HG03159 (cell line): ENCODE results near the gene SERPINA3.

Source experiments
- ATAC-seq: cut with Tn5 transposase; IDR thresholded peaks from one replicate; pipeline ENCODE4 v1.9.1; 2021; ENCODE audit warnings: mild to moderate bottlenecking, moderate library complexity; ENCODE audit not compliant: unreplicated experiment

SERPINA3 gene

DNA sequence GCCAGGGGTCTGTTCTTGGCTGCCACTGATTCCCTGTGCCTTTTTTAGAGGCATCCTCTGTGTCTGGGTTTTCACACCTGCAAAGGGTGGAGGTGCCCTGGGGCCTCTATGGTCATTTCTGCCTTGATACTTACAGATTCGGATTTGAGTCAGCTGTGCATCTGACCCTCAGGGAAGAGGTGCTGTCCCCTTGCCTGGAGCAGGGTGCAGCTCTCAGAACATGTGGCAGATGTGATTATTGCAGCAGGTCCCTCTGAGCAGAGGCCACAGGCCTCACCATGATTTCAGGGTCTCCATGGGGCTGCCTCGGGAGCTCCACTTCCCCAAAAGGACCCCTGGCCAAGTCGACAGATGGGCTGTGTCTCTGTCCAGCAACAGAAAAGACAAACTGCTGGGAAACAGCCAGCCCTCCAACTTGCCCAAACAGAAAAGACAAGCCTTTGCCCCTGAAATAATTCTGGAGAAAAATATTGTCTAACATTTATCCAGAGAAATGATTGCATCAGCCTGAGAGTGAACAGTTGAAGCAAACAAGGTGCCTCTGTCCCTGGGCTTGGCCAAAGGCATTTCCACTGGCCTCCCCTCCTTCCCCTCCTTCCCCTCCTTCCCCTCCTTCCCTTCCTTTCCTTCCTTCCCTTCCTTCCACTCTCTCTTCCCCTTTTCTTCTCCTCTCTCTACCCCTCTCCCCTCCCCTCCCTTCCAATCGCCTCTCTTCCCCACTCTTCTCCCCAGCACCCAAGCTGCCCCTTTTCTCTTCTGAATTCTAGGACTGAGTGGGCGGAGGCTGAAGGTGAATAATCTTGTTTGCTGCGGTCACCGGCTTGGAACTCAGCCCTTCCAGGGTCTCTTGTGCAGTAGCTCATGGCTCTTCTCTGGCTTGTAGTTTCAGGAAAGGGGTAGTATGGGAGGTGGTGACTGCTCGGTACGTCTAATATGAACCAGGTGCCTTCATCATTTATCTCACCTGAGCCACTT lies 676 bp downstream of the SERPINA3 start:
- ATAC-seq = no peak

DNA sequence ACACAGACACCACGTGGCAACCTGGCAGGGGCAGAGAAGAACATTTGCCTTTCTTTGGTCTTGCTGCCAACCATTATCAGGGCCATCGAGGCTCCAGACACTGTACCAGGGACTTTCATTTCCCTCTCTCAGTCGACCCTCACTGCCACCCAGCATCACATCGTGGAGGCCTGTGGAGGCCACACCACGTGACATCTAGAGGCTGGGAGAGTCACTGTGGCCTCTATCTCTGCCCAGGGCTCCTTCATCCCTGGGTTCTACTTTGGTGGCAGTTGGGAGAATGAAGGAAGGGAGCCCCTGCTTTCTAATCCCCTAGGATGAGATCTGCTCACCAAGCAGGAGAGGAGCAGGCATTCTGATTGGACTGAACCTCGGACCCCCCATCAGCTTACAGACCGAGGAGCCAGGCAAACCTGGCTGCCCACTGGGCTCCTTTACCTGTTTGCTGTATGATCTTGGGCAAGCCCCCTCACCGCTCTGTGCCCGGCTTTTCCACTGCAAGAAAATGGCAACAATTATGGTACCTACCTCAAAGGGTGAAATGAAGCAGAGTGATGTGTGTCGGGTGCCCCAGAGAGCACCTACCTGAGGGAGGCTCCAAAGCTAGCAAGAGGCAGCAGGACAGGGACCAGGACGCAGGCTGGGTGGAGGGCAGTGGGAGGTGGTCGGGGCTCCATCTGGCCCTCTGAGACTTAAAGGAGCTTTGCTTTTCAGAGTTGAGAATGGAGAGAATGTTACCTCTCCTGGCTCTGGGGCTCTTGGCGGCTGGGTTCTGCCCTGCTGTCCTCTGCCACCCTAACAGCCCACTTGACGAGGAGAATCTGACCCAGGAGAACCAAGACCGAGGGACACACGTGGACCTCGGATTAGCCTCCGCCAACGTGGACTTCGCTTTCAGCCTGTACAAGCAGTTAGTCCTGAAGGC lies 1.8 kb downstream of the SERPINA3 start:
- ATAC-seq = no peak

DNA sequence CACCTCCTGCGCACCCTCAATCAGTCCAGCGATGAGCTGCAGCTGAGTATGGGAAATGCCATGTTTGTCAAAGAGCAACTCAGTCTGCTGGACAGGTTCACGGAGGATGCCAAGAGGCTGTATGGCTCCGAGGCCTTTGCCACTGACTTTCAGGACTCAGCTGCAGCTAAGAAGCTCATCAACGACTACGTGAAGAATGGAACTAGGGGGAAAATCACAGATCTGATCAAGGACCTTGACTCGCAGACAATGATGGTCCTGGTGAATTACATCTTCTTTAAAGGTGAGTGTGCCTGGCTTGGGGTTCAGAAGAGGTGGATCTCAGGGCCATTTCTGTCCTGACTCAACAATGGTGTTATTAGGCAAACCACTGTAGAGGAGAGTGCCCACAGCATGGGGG lies 2.6 kb downstream of the SERPINA3 start:
- no peak for ATAC-seq

DNA sequence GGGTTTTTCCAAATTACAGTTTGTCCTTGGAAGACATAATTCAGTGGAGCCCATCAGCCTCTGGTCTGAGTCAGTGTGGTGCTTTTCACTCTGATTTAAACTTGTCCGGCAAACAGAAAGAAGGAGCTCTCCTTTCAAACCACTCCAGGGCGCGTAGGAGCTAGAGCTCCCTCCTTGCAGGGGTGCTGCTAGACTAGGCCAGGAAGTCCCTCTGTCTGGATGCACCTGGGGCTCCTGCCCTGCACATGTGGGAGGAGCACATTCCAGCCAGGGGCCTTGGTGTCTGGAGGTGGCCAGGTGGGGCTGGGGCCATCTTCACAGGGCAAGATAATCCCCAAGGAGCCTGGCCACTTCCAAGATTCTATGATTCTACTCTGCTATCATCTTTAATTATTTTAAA lies 3.1 kb downstream of the SERPINA3 start:
- no peak for ATAC-seq

DNA sequence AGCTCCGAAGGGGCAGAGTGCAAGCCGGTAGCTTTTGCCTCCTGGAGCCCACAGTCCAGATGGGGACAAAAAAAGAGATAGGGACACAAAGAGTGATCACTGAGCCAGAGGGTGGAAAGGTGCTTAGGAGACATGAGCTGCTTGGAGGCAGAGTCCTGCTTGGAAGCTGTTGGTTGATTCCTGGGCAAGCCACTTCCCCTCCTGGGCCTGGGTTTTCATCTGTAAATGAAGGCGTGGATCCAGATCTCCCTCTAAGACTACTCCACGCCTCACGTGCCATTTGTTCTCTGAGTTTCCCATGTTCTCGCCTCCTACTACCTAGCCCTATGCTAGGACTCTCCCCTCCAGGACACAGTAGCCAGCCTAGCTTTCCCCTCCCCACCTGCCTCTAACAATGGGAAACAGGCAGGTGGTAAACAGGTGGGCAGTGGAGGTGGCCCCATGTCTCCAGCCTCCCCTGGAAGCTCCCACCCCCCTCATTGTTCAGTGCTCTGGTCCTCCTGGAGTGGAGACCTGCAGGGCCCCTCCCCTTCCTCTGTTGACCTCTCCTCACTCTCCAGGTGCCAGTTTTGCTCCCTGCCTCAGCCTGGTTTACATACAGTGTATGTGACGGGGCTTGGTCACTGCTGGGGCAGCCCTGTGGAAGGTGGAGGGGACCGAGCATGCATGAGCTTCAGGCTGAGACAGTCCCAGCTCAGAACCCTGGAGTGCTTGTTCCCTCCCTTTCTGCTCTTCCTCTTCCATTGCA lies 3.8 kb downstream of the SERPINA3 start:
- ATAC-seq = no peak

DNA sequence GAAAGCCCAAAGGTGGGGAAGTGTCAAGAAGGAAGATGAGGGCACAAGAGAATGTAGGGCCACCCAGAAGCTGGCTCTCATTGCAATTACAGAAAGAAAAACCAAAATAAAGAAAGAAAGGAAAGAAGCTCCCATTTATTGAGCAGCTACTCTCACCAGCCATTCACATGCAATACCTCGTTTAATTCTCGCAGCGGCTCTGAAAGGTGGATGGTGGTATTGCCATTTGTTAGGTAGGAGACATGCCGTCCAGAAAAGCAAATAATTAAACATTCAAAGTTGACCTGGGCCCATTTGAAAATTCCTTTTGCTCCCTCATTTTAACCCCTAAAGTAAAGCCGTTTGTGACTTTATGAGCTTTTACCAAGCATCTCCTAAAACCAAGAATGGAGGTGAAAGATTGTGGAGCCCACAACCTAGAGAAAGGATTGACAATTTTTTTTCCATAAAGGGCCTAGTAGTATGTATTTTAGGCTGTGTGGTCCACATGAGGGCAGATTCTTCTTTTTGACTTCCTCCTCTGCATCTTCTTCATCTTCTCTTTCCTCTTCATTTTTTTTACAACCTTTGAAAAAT lies 5.3 kb downstream of the SERPINA3 start:
- ATAC-seq = no peak

DNA sequence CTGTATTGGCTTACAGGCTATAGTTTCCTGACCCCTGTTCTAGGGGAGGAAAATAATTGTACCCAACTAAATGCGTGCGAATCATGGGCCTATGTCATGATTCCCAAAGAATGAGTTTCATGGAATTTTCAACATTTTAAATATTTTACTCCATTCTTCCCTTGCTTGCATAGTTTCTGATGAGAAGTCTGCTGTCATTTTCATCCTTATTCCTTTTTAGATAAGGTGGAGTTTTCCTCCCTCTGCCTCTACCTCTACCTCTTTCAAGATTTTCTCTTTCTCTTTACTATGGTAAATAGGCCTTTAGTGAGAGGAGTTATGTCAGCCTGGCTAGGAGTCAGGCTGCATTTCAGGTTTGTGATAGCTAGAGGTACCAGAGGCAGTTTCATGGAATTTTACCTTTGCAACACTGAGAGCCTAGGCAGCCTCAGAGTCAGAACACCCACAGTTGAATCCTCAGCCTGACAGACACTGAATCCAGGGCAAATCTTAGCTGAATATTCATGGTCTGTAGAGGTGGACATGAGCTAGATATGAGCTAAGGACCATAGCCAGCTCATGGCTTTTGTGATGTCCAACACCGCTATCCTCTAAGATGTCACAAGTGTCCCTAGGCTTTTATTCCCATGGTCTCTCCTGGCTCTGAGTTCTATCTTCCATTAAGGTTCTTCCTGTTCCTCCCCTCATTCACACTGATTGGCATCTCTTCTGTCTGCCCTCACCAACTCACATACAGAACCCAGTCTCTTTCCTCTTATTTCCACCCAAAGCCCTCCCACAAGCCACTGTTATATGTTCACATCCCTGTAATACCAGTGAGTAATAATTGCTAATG lies 6.0 kb downstream of the SERPINA3 start:
- no peak for ATAC-seq

DNA sequence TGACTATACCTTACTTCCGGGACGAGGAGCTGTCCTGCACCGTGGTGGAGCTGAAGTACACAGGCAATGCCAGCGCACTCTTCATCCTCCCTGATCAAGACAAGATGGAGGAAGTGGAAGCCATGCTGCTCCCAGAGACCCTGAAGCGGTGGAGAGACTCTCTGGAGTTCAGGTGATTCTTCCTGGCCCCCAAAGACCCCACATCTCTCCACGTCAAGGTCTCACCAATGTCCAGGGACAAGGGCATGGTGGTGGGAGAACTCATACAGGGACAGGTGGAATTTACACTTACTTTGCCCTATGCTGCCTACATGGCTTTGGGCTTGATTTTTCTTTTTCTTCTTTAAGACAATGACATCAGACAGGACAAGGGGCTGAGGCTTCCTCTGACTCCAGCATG lies 7.1 kb downstream of the SERPINA3 start:
- no peak for ATAC-seq

DNA sequence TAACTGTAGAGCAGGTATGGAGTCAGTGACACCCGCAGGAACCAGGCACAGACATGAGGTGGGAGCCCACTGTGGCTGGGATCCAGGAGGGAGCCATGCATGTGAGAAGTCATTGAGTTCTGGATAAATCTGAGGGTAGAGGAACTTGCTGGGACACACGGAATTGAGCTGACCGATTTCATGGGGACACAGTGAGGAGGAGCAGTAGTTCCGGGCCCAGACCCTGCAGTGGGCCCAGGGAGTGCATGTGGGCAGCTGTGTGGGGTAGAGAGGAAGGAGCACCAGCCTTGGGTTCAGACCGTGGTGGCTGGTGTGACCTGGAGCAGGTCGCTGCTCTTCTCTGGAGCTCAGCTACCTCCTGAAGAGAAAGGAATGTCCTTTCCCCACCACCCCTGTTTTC lies 8.4 kb downstream of the SERPINA3 start:
- ATAC-seq = no peak

DNA sequence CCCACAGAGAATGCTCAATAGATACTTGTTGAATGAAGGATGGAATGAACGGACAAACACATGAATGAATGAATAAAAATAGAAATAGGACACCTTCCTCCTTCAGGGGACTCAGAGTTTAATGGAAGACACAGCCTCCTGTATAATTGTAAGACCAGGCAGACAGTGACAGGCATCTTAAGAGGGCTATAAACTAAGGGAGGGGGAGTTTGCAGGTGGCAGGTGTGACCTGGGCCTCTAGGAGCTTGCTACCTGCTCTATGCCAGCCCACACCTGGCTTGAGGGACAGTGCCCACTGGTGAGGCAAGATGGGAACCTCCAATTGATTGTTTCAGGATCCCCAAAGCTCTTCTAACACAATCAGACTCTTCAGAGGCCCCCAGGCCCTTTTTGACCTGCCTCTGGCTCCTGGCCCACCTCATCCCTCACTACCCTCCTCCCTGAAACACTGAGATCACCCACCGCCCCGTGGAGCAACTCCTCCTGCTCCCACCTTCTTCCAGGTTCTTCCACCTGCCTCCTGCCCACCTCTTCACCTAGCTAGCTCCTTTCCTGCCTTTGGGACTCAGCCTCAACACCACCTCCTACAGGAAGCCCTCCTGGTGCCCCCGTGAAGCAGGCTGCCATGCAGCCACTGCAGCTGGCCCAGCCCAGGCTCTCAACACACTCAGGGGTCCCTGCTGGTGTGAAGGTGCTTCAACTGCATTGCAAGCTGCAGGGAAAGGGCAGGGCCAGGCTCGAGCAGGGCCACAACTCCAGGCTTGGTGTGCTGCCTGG lies 9.4 kb downstream of the SERPINA3 start:
- ATAC-seq = no peak

DNA sequence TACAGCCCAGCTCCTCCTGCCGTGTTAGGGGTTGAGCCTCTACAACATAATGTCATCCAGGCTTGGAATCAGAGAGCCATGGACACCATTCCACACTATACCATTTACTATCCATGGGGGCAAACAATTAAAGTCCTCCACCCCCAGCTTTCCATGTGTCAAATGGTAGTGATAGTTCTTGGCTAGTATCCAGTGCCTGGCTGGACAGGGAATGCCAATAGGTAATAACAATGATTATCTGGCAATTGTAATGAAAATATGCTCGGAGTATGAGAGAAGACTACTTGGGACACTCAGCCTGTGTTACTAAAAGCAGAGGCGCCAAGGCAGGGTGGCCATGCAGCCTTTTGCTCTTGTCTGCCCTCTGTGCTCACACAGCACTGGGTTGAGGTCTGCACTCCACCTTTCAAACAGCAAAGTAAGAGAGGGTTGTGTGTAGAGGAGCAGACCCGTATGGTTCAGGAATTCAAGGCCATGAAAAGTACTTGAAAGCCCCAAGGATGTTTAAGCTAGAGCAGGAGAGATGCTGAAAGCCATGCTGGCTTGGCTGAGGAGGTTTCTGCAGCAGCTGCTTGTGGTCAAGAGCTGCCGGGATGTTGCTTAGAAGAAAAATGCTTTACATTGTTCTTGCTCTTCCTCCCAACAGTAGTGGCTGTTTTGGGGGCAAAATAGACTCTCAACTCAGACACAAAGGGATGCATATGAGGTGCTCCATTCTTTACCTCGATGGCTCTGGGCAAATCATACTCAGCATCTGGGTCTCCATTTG lies 10.6 kb downstream of the SERPINA3 start:
- no peak for ATAC-seq

DNA sequence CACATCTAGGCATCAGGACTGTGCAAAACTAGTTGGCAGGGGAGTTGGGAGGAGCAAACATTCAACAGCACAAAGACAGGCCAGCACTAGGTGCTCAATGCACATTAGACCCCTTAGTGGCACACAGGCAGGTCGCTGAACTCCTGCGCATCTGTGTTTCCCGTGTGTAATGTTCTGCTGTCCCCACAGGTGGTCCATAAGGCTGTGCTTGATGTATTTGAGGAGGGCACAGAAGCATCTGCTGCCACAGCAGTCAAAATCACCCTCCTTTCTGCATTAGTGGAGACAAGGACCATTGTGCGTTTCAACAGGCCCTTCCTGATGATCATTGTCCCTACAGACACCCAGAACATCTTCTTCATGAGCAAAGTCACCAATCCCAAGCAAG lies 11.2 kb downstream of the SERPINA3 start:
- no peak for ATAC-seq

DNA sequence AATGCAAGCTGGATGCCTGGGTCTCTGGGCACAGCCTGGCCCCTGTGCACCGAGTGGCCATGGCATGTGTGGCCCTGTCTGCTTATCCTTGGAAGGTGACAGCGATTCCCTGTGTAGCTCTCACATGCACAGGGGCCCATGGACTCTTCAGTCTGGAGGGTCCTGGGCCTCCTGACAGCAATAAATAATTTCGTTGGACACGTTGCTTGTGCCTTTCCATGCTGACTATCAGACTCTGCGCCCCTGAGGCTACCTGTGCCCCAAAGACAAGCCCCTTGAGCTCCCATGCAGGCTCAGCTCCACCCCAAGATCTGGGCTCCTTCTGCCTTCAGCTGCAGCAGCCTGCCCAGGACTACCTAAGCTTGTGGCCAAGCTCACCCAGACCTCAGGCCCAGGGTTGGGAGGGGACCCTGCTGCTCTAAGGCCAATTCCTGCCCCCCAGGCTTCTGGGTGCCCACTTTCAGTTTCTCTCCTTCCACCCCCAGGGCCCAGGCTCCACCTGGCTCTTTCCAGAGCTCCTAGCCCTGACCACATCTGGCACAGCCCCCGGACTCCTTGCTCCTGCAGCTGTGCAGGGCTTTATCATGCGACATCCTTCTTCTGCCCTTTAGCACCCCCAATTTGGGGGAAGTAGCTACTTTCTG lies 11.8 kb downstream of the SERPINA3 start:
- ATAC-seq = no peak

DNA sequence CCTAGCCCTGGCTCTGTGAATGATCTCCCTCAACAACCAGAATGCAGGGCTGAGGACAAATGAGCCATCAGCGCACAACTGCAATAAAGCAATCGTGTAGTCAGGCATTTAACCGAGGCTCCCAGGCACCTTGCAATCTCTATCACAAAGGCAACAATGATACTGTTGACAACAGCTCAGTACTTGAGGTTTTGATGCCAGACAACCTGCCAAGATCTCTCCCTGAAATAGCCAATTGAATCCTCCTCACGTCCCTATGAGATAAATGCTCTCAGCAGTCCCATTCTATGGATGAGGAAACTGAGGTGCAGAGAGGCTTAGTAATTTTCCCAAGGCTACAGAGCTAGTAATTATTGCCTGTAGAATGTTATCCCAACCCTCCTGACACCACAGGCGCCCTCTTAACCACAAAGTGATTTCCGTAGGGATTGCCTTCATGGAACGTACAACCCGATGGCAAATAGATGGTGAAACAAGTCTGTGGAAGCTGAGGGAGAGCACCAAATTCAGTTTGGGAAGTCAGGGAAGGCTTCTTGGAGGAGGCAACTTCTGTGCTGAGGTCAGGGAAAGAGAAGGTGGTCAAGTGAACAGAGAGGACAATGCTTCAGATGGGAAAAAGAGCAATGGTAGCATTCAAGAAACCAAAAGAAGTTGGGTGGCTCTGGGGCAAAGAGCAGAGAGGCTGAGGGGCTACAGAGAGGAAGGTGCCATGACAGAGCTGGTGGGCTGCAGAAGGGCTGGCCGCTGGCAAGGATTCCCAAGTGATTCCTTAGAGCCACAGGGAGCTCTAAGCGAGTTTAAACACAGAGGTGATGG lies 12.6 kb downstream of the SERPINA3 start:
- ATAC-seq = no peak

DNA sequence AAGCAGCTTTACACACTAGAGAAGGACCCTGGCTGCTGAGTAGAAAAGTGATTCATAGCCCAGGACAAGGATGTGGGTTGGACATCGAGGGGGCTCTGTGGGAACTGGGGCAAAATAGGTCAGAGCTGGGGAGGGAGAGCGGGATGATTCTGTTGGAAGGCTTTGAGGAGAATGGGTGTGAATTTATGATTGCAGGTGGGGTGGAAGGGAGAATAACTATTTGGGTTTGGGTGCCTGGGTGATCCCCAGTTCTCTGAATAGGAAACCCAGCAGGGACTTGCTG lies 13.1 kb downstream of the SERPINA3 start:
- no peak for ATAC-seq

DNA sequence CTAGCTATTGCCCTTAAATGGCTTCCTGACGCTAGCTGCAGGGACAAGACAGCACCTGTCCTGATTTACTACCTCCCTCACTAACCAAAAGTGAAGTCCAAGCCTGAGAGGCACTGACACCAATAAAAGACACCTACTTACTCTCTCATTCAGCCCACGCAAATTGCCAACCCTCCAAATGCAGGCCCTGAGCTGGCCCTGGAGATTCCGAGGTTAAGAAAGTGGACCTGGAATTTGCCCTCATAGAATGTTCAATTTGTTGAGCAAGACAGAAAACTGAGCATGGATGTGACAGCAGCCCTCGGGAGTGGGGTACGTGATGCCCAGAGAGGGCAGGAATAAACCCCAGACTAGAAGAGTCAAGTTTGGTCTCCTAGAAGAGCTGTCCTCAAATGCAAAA lies 16.4 kb downstream of the SERPINA3 start:
- ATAC-seq = no peak

DNA sequence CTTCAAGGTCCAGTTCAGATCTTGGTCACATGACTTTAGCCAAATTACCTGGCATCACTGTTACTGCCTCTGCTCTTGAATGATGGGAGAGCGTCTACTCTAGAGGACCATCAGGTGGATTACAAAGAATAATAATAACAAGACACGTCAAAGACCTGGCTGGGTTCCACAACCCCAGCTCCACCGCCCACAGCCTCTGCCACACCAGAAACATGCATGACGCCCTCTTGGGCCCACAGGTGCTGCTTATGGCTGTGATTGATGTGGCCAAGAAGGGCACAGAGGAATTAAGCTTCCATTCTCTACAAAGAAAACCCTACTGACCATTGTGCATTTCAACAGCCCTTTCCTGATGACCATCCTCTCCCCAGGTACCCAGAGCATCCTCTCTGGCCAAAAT lies 18.2 kb downstream of the SERPINA3 start:
- ATAC-seq = no peak
